ENCODE results near the gene RAI14.
A peak's percentile ranks its signal among the peaks of the same experiment; 100 is the strongest.
"Not testable (repeated sequence)": the region's sequence is repeated elsewhere in the genome, so short reads cannot be mapped to it uniquely, and the experiment has no call there.

Gene RAI14

GRCh38 chr5:34731435-34732232 is 75.5 kb downstream of the RAI14 start:
- DNase-seq (ENCODE audit: low spot score): no peak

- no peak for DNase-seq (ENCODE audit: low spot score)
Measured at GRCh38 chr5:34734326-34734725, 78.2 kb downstream of the RAI14 start.

GRCh38 chr5:34735491-34736426 is 79.6 kb downstream of the RAI14 start:
- peak; percentile 41 for DNase-seq (ENCODE audit: low spot score)

GRCh38 chr5:34736445-34737115 is 80.5 kb downstream of the RAI14 start:
- DNase-seq (ENCODE audit: low spot score): no peak

GRCh38 chr5:34737731-34738130 is 81.6 kb downstream of the RAI14 start:
- no peak for DNase-seq (ENCODE audit: low spot score)

- no peak for DNase-seq (ENCODE audit: low spot score)
Measured at GRCh38 chr5:34738381-34738780, 82.3 kb downstream of the RAI14 start.

- no peak for DNase-seq (ENCODE audit: low spot score)
Measured at GRCh38 chr5:34740389-34740806, 84.3 kb downstream of the RAI14 start.

GRCh38 chr5:34742061-34742460 is 85.9 kb downstream of the RAI14 start:
- no peak for DNase-seq (ENCODE audit: low spot score)

- peak; percentile 78 for DNase-seq (ENCODE audit: low spot score)
Measured at GRCh38 chr5:34743878-34744277, 87.8 kb downstream of the RAI14 start.

- DNase-seq (ENCODE audit: low spot score): no peak
Measured at GRCh38 chr5:34748431-34748830, 92.3 kb downstream of the RAI14 start.

- DNase-seq (ENCODE audit: low spot score): peak; percentile 71
Measured at GRCh38 chr5:34749431-34749873, 93.3 kb downstream of the RAI14 start.

GRCh38 chr5:34750206-34750605 is 94.1 kb downstream of the RAI14 start:
- DNase-seq (ENCODE audit: low spot score): no peak

GRCh38 chr5:34751807-34752736 is 95.9 kb downstream of the RAI14 start:
- DNase-seq (ENCODE audit: low spot score): no peak

- DNase-seq (ENCODE audit: low spot score): not testable (repeated sequence)
Measured at GRCh38 chr5:34753236-34753635, 97.1 kb downstream of the RAI14 start.

GRCh38 chr5:34755926-34756325 is 99.8 kb downstream of the RAI14 start:
- no peak for DNase-seq (ENCODE audit: low spot score)

GRCh38 chr5:34756781-34757624 is 100.9 kb downstream of the RAI14 start:
- DNase-seq (ENCODE audit: low spot score): no peak

- DNase-seq (ENCODE audit: low spot score): no peak
Measured at GRCh38 chr5:34758514-34758913, 102.4 kb downstream of the RAI14 start.

- not testable (repeated sequence) for DNase-seq (ENCODE audit: low spot score)
Measured at GRCh38 chr5:34759213-34759612, 103.1 kb downstream of the RAI14 start.

GRCh38 chr5:34765662-34766061 is 109.5 kb downstream of the RAI14 start:
- DNase-seq (ENCODE audit: low spot score): no peak

GRCh38 chr5:34767180-34767579 is 111.1 kb downstream of the RAI14 start:
- no peak for DNase-seq (ENCODE audit: low spot score)
